ENCODE results near the gene SH3GL1.

The SH3GL1 gene

GRCh38 chr19:4343370-4344307 lies 56.7 kb downstream of the SH3GL1 start, which contains the start of gene MPND:
Gene MPND (plus strand): TSS chr19:4343562. CDS start chr19:4343594, 32 bp downstream.
- DNase-seq (ENCODE audit: low read depth, low spot score) = no peak

GRCh38 chr19:4342615-4343369 lies 57.6 kb downstream of the SH3GL1 start:
- DNase-seq (ENCODE audit: low read depth, low spot score) = peak; percentile 100

- no peak for DNase-seq (ENCODE audit: low read depth, low spot score)
Measured at GRCh38 chr19:4342314-4342614, 58.1 kb downstream of the SH3GL1 start.

GRCh38 chr19:4338441-4339355 lies 61.6 kb downstream of the SH3GL1 start, which contains the start of gene STAP2:
Gene STAP2 (minus strand): TSS chr19:4338827. CDS start chr19:4338753, 74 bp downstream.
- peak; percentile 83 for DNase-seq (ENCODE audit: low read depth, low spot score)

- DNase-seq (ENCODE audit: low read depth, low spot score) = peak; percentile 51
Measured at GRCh38 chr19:4337906-4338440, 62.4 kb downstream of the SH3GL1 start.

GRCh38 chr19:4334929-4335570 lies 65.3 kb downstream of the SH3GL1 start:
- no peak for DNase-seq (ENCODE audit: low read depth, low spot score)

- DNase-seq (ENCODE audit: low read depth, low spot score) = no peak
Measured at GRCh38 chr19:4329858-4330257, 70.5 kb downstream of the SH3GL1 start.

GRCh38 chr19:4328991-4329681 lies 71.2 kb downstream of the SH3GL1 start:
- DNase-seq (ENCODE audit: low read depth, low spot score) = peak; percentile 91

- DNase-seq (ENCODE audit: low read depth, low spot score) = peak; percentile 91
Measured at GRCh38 chr19:4328243-4328990, 71.9 kb downstream of the SH3GL1 start.

- DNase-seq (ENCODE audit: low read depth, low spot score) = no peak
Measured at GRCh38 chr19:4327877-4328242, 72.5 kb downstream of the SH3GL1 start.

- DNase-seq (ENCODE audit: low read depth, low spot score) = peak; percentile 94
Measured at GRCh38 chr19:4327252-4327876, 73.0 kb downstream of the SH3GL1 start.

- DNase-seq (ENCODE audit: low read depth, low spot score) = peak; percentile 72
Measured at GRCh38 chr19:4326837-4327251, 73.5 kb downstream of the SH3GL1 start.

- no peak for DNase-seq (ENCODE audit: low read depth, low spot score)
Measured at GRCh38 chr19:4326215-4326836, 74.0 kb downstream of the SH3GL1 start.

GRCh38 chr19:4324228-4324627 lies 76.1 kb downstream of the SH3GL1 start:
- DNase-seq (ENCODE audit: low read depth, low spot score) = no peak

GRCh38 chr19:4323692-4324091 lies 76.7 kb downstream of the SH3GL1 start:
- no peak for DNase-seq (ENCODE audit: low read depth, low spot score)

GRCh38 chr19:4322942-4323665 lies 77.2 kb downstream of the SH3GL1 start:
- DNase-seq (ENCODE audit: low read depth, low spot score) = peak; percentile 64

- no peak for DNase-seq (ENCODE audit: low read depth, low spot score)
Measured at GRCh38 chr19:4320419-4320818, 79.9 kb downstream of the SH3GL1 start.
